Activated CD8-positive, alpha-beta memory T cell treated with anti-CD3 and anti-CD28 coated beads for 48 hours (primary cell): ENCODE measurements around the gene KIF25.

Experiments used
- DNase-seq, 3 experiments: peaks; one replicate each; pipeline ENCODE4 v3.0.0-alpha.2; 2020; ENCODE audit warnings: low read depth in 2 of 3, low spot score in 2 of 3

KIF25 gene, protein sequence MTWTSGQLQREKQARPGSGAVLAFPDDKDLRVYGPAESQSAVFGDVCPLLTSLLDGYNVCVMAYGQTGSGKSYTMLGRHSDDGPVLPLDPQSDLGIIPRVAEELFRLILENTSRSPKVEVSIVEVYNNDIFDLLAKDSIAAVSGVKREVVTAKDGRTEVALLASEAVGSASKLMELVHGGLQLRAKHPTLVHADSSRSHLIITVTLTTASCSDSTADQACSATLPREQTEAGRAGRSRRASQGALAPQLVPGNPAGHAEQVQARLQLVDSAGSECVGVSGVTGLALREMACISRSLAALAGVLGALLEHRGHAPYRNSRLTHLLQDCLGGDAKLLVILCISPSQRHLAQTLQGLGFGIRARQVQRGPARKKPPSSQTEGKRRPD

DNA sequence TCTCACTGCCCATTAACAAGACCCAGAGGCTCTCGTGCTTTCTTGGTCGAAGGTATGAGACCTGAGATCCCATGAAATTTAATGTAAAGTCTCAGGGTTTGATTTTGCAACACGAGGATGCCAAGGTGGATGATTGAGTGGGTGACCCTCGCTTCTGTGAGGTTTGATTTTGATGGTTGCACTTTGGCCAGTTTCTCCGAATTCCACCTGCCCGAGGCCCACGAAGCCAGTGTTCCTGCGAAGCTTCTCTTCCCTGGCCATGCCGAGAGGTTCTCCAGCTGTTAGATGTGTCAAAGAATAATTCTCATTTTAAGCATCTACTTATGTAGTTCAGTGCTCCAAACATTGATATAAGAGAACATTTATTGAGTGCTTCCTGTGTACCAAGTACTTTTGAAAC is at the start of gene KIF25:
Gene KIF25 (plus strand): TSS at position 30 of the 400 bp plus-strand sequence. CDS start 31,915 bp downstream, outside the sequence.
- DNase-seq = no peak

DNA sequence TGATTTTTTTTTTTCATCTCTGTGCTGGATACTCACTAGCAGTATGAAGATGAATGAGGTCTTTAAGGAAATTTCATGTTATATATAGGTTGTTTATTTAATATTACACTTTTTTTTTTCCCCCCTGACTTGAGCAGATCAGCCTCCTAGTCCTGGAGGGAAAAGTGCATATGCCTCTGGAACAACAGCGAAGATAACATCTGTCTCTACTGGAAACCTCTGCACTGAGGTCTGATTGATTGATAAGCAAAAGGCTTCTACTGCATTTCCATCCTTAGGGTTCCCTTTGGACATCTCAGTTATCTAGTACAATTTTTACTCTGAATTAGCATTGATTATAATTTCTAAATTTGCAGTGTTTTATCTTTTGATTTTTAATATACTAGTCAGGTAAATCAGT is 49.8 kb upstream of the KIF25 start:
- DNase-seq = no peak

- DNase-seq = no peak
These were observed 48.8 kb upstream of the KIF25 start for GRCh38 chr6:167948716-167949115.

- no peak for DNase-seq
These were observed 48.3 kb upstream of the KIF25 start for GRCh38 chr6:167949121-167949684.

GRCh38 chr6:167951781-167952511 is 45.5 kb upstream of the KIF25 start:
- no peak for DNase-seq

DNA sequence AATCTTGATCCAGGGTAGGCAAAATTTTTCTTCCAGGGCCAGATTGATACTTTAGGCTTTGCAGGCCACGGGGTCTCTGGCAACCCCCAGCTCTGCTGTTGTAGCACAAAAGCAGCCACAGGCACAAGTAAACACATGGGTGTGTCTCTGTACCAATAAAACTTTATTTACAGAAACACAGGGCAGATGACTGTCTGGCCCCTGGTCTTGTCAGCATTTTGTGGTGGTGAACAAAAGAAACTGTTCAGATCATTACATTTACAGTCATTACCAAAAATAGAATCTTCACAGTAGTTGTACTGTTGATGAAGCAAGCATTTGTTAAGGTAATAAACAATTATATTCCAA is 45.0 kb upstream of the KIF25 start:
- DNase-seq = no peak

- no peak for DNase-seq
These were observed 43.9 kb upstream of the KIF25 start for GRCh38 chr6:167953551-167953950.

GRCh38 chr6:167954151-167954550 is 43.3 kb upstream of the KIF25 start:
- DNase-seq = no peak

- no peak for DNase-seq
These were observed 41.0 kb upstream of the KIF25 start for GRCh38 chr6:167956491-167956890.

GRCh38 chr6:167956983-167957492 is 40.4 kb upstream of the KIF25 start:
- no peak for DNase-seq

DNA sequence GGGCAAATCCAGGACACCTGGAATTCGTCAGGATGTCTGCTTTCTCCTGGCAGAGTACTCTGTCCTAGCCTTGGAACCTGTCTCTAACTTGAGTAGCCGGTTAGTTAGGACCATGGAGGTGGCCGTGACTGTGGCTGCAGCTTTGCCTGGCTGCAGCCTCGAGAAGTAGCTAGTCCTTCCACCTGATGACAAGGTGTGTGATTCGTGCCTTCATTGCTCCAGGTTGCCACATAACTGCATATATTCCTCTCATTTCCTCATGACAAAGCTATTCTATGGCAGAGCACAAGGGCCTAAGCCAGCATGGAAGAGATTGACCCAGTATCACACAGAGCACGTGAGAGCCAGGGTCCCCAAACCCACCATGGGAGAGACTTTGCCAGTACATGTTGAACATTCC is 39.8 kb upstream of the KIF25 start:
- no peak for DNase-seq

DNA sequence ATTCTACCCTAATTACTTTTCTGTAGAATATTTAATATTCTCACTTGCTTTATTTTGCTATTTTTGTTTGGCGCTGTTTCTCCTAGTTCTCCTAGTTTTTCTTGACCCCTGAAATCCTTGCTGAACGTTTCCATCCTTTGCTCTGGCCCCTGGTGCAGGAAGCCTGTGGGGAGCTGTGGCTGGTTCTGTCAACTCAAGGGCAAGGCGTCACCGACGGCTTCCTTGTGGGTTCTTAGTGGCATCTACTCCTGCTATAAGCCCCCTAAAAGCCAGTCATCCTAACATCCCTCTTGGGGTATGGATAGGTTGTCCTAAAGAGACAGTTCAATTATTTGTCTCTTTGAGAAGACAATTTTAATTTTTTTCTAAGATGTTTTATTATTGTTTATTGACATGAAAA is 36.9 kb upstream of the KIF25 start:
- no peak for DNase-seq

GRCh38 chr6:167962711-167963110 is 34.8 kb upstream of the KIF25 start:
- no peak for DNase-seq

DNA sequence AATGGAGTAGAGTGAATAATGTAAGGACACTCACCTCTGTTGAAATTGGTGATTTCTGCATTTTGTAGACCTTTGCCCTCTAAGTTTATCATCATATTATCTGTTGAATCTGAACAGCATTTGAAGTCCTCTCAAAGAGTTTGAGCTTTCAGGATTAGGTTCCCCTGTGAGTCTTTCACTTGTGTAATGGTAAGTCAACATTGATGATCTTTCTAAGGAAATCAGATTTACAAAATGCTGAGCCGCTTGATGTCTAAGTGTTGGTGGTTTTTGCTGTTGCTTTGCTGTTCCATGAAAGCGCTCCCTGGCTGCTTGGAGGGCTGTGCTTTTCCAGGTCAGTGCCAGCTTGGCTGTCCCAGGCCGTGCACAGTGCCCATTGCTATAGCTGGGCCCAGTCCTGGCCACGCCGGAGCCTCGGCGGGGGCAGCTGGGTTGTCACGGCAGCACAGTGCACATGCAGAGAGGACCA is 33.8 kb upstream of the KIF25 start:
- no peak for DNase-seq

DNA sequence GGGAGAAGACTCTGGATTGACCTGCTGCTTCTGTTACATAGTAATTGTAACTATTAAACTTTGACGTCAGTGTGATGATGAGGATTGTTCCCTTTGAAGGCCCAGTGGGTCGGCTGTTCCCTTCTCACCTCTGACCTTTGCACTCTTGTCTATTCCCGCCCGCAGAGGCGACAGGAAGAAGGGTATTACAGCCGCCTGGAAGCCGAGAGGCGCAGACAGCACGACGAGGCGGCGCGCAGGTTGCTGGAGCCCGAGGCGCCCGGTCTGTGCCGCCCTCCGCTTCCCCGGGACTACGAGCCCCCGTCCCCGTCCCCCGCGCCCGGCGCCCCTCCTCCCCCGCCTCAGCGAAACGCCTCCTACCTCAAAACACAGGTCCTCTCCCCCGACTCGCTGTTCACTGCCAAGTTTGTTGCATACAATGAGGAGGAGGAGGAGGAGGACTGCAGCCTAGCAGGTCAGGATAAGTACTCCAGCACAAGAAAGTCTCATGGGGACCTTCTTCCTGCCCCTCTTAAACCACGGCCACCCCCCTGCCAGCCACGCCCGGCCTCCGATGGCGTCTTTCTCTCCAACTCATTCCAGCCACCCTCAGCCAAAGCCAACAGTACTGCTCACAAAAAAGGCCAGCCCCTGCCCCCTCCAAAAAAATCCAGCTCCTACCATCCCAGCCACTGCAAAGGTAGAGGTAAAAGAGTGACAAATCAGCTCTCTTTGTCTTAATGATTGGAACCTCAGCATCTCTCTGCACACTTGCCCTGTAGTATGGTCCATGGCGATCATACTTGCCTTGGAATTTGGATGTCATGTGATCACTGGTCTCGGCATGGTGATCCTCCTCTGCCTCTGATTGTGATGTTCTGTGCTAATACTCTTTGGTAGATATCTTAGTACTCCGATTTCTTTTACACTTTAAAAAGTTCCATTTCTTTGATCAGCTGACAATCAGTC is 31.6 kb upstream of the KIF25 start:
- DNase-seq = no peak

DNA sequence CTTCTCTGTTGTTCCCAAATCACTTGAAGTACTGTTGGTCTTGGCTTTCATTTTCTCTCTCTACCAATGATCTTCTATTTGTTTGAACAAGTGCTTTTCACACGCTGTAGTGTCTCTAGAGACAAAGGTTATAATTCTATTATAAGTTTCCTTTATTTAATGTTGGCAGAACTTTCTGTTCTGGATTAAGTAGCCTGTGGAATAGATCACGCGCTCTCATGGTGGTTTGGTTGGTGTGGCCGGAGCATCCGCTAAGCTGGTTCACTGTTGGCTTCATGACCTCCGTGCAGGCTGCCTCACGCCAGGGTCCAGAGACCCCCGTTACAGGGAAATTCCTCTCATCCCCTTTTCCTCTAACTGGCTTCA is 30.9 kb upstream of the KIF25 start:
- DNase-seq = no peak

DNA sequence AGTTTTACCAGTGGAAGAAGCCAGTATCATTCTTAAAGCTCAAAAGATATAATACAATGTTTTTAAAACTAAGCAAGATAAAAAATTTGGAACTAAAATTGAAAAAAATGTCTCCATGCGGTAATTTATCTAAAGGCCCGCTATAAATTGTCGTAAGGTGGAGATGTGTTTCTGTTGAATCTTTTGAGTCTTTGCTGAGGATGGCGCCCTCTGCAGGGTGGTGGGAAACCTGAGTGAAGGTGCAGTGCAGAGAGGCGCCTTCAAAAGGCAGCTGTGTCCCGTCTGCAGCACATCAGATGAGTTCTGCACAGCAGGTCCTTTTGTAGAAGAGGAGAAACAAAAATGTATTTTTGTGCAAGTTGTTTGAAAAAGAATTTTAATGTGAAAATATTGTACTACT is 29.4 kb upstream of the KIF25 start:
- DNase-seq = no peak

DNA sequence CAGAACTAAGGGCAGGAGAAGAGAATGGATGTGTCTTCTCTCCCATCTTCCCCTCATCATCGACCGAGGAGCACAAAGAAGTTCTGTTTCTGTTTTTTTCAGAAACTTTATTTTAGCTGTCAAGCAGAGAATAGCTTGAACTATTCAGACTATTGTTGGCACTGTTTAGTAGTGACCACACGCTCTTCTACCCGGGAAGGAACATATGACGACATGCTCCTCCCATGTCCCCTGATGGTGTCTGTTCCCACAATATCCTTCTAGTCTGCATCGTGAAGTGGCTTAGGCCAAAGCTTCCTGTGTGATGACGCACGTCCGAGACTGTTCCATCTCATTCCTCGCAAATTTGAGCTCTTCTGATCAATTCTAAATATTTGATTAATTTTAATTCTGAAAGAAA is 27.2 kb upstream of the KIF25 start:
- no peak for DNase-seq

DNA sequence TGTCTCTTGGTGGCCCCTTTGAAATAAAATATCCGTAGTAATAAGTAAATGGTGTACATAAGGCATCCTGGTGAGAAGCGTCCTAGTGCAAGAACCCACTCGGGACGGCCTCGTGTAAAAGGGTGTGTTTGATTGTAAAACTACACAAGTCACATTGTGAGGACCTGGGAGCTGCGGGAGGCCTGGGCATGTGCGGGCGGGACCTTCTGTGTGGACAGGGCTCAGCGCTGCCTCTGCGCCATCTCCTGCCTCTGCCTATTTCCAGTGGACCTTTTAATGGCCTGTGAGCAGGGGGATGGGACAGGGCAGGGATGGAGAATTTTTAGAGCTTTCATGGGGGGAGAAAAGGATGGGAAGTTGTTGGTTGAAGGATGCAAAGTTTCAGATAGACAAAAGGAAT is 25.3 kb upstream of the KIF25 start:
- no peak for DNase-seq

GRCh38 chr6:167973148-167973885 is 24.2 kb upstream of the KIF25 start:
- DNase-seq = no peak
